ENCODE data around the gene MID1.

DNA sequence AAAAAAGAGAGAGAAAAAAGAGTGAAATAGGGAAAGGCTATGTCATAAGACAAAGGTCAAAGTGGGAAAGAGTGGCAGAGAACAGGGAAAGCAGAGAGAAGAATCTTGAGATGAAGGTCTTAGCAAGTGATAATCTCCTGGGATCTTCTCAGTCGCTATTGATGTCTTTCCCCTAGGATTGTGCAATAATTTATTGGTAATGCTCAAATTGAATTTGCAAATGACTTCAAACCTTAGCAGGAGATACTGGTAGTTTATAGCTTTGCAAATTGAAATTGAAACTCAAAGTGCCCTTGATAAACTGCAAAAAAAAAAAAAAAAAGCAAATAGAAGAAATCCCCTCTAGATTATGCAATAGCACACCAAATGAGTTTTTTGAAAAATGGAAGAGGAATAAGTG lies 45.7 kb upstream of the MID1 start:
- TF ChIP-seq, protein P1, sequence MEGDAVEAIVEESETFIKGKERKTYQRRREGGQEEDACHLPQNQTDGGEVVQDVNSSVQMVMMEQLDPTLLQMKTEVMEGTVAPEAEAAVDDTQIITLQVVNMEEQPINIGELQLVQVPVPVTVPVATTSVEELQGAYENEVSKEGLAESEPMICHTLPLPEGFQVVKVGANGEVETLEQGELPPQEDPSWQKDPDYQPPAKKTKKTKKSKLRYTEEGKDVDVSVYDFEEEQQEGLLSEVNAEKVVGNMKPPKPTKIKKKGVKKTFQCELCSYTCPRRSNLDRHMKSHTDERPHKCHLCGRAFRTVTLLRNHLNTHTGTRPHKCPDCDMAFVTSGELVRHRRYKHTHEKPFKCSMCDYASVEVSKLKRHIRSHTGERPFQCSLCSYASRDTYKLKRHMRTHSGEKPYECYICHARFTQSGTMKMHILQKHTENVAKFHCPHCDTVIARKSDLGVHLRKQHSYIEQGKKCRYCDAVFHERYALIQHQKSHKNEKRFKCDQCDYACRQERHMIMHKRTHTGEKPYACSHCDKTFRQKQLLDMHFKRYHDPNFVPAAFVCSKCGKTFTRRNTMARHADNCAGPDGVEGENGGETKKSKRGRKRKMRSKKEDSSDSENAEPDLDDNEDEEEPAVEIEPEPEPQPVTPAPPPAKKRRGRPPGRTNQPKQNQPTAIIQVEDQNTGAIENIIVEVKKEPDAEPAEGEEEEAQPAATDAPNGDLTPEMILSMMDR (IDR thresholded peaks at IDR 0.05; ENCODE audit: low read depth, low read length) = no peak
- TF ChIP-seq EZH2phosphoT487 (IDR thresholded peaks at IDR 0.05; ENCODE audit: low read depth) = no peak
